ENCODE results near the gene ABCA4. TPM values are rescaled to one million over a fixed set of nuclear protein-coding genes. Genes with fewer than 3 reads are reported as not detected.

The ABCA4 gene
- total RNA-seq, 2 donors from 2014 or later = 2.0 to 3.7 TPM

DNA sequence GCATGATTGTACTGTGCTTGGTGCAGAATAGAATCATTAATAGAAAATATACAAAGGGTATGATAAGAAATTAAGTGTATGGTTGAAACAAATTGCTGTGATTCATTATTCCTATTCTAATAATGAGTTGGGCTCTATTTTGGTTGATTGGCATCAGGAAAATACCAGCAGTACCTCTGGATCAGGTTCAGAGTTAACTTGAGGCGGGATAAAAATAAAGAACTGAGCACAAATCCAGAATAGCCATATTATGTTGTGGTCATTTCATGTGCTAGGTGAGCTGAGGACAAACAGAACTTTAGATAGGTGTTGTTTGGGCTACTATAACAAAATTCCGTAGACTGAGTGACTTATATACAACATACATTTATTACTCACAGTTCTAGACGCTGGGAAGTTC is 151.1 kb downstream of the ABCA4 start:
- DNase-seq (ENCODE audit: low spot score) (no peak), ATAC-seq (ENCODE audit: insufficient number of reproducible peaks, low FRiP score, low read depth) (no peak)
- H3K4me3 ChIP-seq = no peak overlapping the region
- no peaks in the 10 kb centered on the region for H3K9me3 ChIP-seq
- peaks cover 0 to 4% of the 10 kb centered on the region in 2 donors for H3K4me1 ChIP-seq (ENCODE audit: control insufficient read depth in 1 of 2, low read depth in 2 of 2)
- no peak overlapping the region for H3K27ac ChIP-seq
- TF ChIP-seq, protein P1, sequence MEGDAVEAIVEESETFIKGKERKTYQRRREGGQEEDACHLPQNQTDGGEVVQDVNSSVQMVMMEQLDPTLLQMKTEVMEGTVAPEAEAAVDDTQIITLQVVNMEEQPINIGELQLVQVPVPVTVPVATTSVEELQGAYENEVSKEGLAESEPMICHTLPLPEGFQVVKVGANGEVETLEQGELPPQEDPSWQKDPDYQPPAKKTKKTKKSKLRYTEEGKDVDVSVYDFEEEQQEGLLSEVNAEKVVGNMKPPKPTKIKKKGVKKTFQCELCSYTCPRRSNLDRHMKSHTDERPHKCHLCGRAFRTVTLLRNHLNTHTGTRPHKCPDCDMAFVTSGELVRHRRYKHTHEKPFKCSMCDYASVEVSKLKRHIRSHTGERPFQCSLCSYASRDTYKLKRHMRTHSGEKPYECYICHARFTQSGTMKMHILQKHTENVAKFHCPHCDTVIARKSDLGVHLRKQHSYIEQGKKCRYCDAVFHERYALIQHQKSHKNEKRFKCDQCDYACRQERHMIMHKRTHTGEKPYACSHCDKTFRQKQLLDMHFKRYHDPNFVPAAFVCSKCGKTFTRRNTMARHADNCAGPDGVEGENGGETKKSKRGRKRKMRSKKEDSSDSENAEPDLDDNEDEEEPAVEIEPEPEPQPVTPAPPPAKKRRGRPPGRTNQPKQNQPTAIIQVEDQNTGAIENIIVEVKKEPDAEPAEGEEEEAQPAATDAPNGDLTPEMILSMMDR (IDR thresholded peaks at IDR 0.05) = no peak
- no peaks in the 10 kb centered on the region for H3K36me3 ChIP-seq
- no peaks in the 10 kb centered on the region for H3K27me3 ChIP-seq (replicated peaks; ENCODE audit: insufficient read depth)

DNA sequence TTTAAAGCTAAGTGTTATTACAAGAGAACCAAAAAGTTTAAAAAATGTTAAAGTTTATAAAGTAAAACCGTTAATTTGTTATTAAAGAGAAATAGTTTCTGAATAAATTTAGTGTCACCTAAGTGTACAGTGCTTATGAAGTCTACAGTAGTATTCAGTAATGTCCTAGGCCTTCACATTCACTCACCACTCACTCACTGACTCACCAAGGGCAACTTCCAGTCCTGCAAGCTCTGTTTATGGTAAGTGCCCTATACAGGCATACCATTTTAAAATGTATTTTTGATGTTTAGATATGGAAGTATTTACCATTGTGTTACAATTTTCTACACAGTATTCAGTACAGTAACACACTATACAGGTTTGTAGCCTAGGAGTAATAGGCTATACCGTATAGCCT is 151.6 kb downstream of the ABCA4 start:
- Histone ChIP-seq H3K27ac (no peak overlapping the region), H3K4me3 (no peak overlapping the region), H3K9me3 (no peaks in the 10 kb centered on the region), H3K4me1 (ENCODE audit: control insufficient read depth in 1 of 2, low read depth in 2 of 2) (peaks cover 0 to 7% of the 10 kb centered on the region in 2 donors), H3K27me3 (replicated peaks; ENCODE audit: insufficient read depth) (no peaks in the 10 kb centered on the region), H3K36me3 (no peaks in the 10 kb centered on the region)
- DNase-seq (ENCODE audit: low spot score) (no peak), ATAC-seq (ENCODE audit: insufficient number of reproducible peaks, low FRiP score, low read depth) (no peak)
- TF ChIP-seq, protein P1 (IDR thresholded peaks at IDR 0.05) = no peak

DNA sequence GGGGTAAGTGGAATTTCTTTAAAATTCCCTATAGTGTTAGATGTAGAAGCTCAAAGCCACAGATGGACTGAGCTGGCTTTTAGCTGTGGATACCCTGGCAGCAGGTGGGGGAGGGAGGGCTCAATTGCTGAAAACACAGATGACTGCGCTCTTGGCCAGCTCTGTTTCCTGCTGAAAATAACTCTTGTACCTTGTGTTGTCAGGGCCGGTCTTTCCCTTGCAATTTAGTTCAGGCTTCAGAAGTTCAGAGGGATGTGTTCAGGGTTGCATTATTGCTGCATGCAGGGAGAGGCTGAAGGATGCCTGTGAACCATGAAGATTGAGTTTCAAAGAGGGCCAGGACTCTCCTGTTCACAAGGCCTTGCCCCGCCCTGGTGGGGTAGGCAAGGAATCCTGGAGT is 153.6 kb downstream of the ABCA4 start:
- no peak overlapping the region for H3K27ac ChIP-seq
- H3K36me3 ChIP-seq = no peaks in the 10 kb centered on the region
- H3K4me1 ChIP-seq (ENCODE audit: control insufficient read depth in 1 of 2, low read depth in 2 of 2) = peaks cover 0 to 13% of the 10 kb centered on the region in 2 donors
- no peak for DNase-seq (ENCODE audit: low spot score)
- H3K4me3 ChIP-seq = no peak overlapping the region
- TF ChIP-seq, protein P1 (IDR thresholded peaks at IDR 0.05) = no peak
- no peak for ATAC-seq (ENCODE audit: insufficient number of reproducible peaks, low FRiP score, low read depth)
- no peaks in the 10 kb centered on the region for H3K9me3 ChIP-seq
- no peaks in the 10 kb centered on the region for H3K27me3 ChIP-seq (replicated peaks; ENCODE audit: insufficient read depth)

DNA sequence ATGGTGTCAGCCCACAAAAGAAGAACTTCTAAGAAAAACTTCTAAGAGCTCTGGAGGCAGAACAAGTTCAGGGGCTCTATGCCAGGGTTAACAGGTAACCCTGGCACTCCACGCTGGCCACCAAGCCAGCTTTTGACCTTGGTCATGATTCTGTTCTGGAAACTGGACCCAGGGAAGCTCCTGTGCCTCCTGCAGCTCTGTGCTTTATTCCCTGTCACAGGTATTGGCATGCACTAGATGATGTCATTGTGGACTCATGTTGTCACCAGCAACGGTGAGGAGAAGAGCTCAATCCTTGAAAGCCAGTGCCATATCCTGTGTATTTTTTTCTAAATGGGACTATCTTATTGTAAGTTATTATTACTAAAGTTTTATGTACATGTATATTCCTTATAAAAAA is 155.1 kb downstream of the ABCA4 start:
- no peaks in the 10 kb centered on the region for H3K9me3 ChIP-seq
- H3K27me3 ChIP-seq (replicated peaks; ENCODE audit: insufficient read depth) = no peaks in the 10 kb centered on the region
- H3K27ac ChIP-seq = no peak overlapping the region
- H3K4me1 ChIP-seq (ENCODE audit: control insufficient read depth in 1 of 2, low read depth in 2 of 2) = peaks cover 0 to 13% of the 10 kb centered on the region in 2 donors
- ATAC-seq (ENCODE audit: insufficient number of reproducible peaks, low FRiP score, low read depth) (no peak), DNase-seq (ENCODE audit: low spot score) (no peak)
- H3K4me3 ChIP-seq = no peak overlapping the region
- TF ChIP-seq, protein P1 (IDR thresholded peaks at IDR 0.05) = no peak
- H3K36me3 ChIP-seq = no peaks in the 10 kb centered on the region

DNA sequence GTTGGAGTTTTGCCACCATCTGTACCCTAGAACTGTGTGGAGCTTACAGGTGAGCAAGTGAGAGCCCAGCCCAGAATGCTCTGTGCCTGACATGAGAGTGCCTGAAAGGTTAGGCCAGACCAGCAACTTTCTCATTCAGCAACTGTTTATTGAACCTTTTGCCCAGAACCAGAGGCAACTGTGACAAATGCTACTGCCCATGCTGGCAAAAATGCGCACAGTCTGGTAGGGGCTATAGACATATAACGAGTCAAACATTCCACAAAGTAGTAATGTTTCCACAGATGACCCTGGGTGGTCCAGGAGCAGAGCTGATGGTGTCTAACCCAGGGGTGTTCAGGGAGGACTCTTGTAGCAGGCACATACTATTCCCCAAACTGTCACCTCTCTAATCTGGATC is 155.7 kb downstream of the ABCA4 start:
- Histone ChIP-seq H3K27ac (no peak overlapping the region), H3K4me3 (no peak overlapping the region), H3K9me3 (no peaks in the 10 kb centered on the region), H3K36me3 (no peaks in the 10 kb centered on the region), H3K27me3 (replicated peaks; ENCODE audit: insufficient read depth) (no peaks in the 10 kb centered on the region), H3K4me1 (ENCODE audit: control insufficient read depth in 1 of 2, low read depth in 2 of 2) (peaks cover 0 to 13% of the 10 kb centered on the region in 2 donors)
- ATAC-seq (ENCODE audit: insufficient number of reproducible peaks, low FRiP score, low read depth) = no peak
- DNase-seq (ENCODE audit: low spot score) = no peak
- TF ChIP-seq, protein P1 (IDR thresholded peaks at IDR 0.05) = no peak

Measured in thoracic aorta (tissue), 2 donors.